Gastroesophageal sphincter (tissue), 4 donors: ENCODE data around the gene RPS6KA4. TPM values are rescaled to one million over a fixed set of nuclear protein-coding genes. Genes with fewer than 3 reads are reported as not detected.

Experiments
- ATAC-seq: fragments of 150-250 bp; one replicate; pipeline ENCODE4 v1.9.1; 2016; ENCODE audit warnings: mild to moderate bottlenecking, moderate library complexity
- H3K27ac ChIP-seq, 4 donors: fragments of 200-600 bp; sonication (generic) in 3 of 4; 1 replicate in 3 of 4; 2 replicates in 1 of 4; pipeline ENCODE4 v1.5.1; 2016 to 2019
- H3K27me3 ChIP-seq: fragments of 200-600 bp; sonication (generic); one replicate; pipeline ENCODE4 v1.5.1; 2019
- H3K36me3 ChIP-seq, 2 donors: fragments of 200-600 bp; sonication (generic); one replicate each; pipeline ENCODE4 v1.5.1; 2019; ENCODE audit warnings: control low read depth in 1 of 2
- H3K4me1 ChIP-seq, 3 donors: fragments of 200-600 bp; sonication (generic); 1 replicate in 2 of 3; 2 replicates in 1 of 3; pipeline ENCODE4 v1.5.1; 2016 to 2019; ENCODE audit warnings: control low read depth in 2 of 3
- H3K4me3 ChIP-seq, 2 donors: fragments of 200-600 bp; sonication (generic); one replicate each; pipeline ENCODE4 v1.5.1; 2019; ENCODE audit warnings: mild to moderate bottlenecking in 1 of 2, moderate library complexity in 1 of 2
- H3K9me3 ChIP-seq, 3 donors: fragments of 200-600 bp; sonication (generic); one replicate each; pipeline ENCODE4 v1.5.1; 2017 to 2019; ENCODE audit warnings: control low read depth in 2 of 3
- EP300 ChIP-seq: sonication (generic); formaldehyde crosslinking; IDR thresholded peaks from one replicate; pipeline ENCODE4 v1.6.1; 2017; ENCODE audit warnings: antibody characterized with exemption, mild to moderate bottlenecking
- POLR2A ChIP-seq, 2 donors: fragments of 450-650 bp; IDR thresholded peaks; one replicate each; pipeline ENCODE4 v1.6.1; 2017; ENCODE audit warnings: antibody characterized with exemption in 2 of 2, mild to moderate bottlenecking in 2 of 2, moderate library complexity in 1 of 2
- POLR2AphosphoS5 ChIP-seq: sonication (generic); formaldehyde crosslinking; IDR thresholded peaks from one replicate; pipeline ENCODE4 v1.6.1; 2017; ENCODE audit warnings: antibody characterized with exemption
- WGBS, 2 donors: methylation state at CpG; one replicate each; pipeline ENCODE4 v1.1.5; 2018; ENCODE audit warnings: low coverage in 1 of 2; 5-methylcytosine and 5-hydroxymethylcytosine counted together
- total RNA-seq, 4 donors: library from RNA; depleted of rRNA; stranded (reverse); fragments of >200 nt; gene quantifications; one replicate each; pipeline ENCODE4 v1.1.0, GENCODE V29; 2016
- TF ChIP-seq, protein P1 (sequence below), 4 experiments: fragments of 200-600 bp in 2 of 4; fragments of 450-650 bp in 2 of 4; sonication (generic) in 1 of 4; IDR thresholded peaks; one replicate each; pipeline ENCODE4 v1.5.1; 2017 to 2019; ENCODE audit warnings: antibody characterized with exemption in 4 of 4, mild to moderate bottlenecking in 2 of 4, moderate library complexity in 2 of 4

Gene RPS6KA4
- total RNA-seq, 4 donors from 2014 or later = 21.2 to 44.2 (median 28.3) TPM

DNA sequence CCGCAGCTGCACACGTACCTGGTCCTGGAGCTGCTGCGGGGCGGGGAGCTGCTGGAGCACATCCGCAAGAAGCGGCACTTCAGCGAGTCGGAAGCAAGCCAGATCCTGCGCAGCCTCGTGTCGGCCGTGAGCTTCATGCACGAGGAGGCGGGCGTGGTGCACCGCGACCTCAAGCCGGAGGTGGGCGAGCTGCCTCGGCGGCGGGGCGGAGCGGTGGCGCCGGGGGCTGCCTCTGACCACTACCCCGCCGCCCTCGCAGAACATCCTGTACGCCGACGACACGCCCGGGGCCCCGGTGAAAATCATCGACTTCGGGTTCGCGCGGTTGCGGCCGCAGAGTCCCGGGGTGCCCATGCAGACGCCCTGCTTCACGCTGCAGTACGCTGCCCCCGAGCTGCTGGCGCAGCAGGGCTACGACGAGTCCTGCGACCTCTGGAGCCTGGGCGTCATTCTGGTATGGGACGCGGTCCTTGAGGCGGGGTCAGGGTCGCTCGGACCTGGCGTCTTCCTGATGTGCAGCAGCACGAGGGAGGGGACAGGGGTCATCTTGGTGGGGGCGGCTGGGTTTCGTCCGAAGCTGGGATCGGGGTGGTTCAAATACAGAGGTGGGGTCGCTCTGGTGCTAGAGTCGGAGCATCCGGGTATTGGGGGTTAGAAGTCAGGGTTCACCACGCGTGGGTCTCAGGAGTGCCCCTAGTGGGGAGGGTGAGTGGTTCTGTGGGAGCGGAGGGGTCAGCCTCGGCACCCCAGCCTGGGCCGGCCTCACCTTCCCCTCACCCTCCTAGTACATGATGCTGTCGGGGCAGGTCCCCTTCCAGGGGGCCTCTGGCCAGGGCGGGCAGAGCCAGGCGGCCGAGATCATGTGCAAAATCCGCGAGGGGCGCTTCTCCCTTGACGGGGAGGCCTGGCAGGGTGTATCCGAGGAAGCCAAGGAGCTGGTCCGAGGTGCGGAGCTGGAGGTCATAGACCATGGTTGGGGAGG lies 10.8 kb downstream of the RPS6KA4 start:
- ATAC-seq = no peak
- Histone ChIP-seq H3K27me3 (no peaks in the 10 kb centered on the region), H3K9me3 (no peaks in the 10 kb centered on the region), H3K36me3 (peaks cover 0 to 70% of the 10 kb centered on the region in 2 donors), H3K4me3 (no peak overlapping the region), H3K27ac (no peak overlapping the region), H3K4me1 (no peaks in the 10 kb centered on the region)
- TF ChIP-seq, protein P1, sequence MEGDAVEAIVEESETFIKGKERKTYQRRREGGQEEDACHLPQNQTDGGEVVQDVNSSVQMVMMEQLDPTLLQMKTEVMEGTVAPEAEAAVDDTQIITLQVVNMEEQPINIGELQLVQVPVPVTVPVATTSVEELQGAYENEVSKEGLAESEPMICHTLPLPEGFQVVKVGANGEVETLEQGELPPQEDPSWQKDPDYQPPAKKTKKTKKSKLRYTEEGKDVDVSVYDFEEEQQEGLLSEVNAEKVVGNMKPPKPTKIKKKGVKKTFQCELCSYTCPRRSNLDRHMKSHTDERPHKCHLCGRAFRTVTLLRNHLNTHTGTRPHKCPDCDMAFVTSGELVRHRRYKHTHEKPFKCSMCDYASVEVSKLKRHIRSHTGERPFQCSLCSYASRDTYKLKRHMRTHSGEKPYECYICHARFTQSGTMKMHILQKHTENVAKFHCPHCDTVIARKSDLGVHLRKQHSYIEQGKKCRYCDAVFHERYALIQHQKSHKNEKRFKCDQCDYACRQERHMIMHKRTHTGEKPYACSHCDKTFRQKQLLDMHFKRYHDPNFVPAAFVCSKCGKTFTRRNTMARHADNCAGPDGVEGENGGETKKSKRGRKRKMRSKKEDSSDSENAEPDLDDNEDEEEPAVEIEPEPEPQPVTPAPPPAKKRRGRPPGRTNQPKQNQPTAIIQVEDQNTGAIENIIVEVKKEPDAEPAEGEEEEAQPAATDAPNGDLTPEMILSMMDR (IDR thresholded peaks at IDR 0.05) = no peak
- TF ChIP-seq POLR2A (IDR thresholded peaks at IDR 0.05) = no peak
- TF ChIP-seq EP300 = no peak
- no peak for TF ChIP-seq POLR2AphosphoS5
- 80 to 90% methylated on average over 3 to 8 of the region's 82 CpGs for WGBS, 2 donors

DNA sequence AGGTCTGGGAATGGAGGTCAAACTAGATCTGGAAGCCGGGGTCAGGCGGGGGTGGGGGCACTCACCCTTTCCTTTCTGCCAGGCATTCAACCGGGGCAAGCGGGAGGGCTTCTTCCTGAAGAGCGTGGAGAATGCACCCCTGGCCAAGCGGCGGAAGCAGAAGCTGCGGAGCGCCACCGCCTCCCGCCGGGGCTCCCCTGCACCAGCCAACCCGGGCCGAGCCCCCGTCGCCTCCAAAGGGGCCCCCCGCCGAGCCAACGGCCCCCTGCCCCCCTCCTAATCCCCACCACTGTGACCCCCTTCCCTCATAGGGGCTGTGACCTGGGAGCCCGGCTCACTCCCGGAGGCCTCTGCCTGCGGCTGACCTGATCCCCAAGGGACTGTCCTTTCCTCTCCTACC lies 12.2 kb downstream of the RPS6KA4 start:
- no peak for ATAC-seq
- no peak for TF ChIP-seq POLR2AphosphoS5
- no peak for TF ChIP-seq EP300
- TF ChIP-seq, protein P1 (IDR thresholded peaks at IDR 0.05) = no peak
- no peak for TF ChIP-seq POLR2A (IDR thresholded peaks at IDR 0.05)
- H3K9me3 ChIP-seq = no peaks in the 10 kb centered on the region
- H3K36me3 ChIP-seq = peaks cover 0 to 56% of the 10 kb centered on the region in 2 donors
- WGBS, 2 donors = 80% methylated on average over 2 to 3 of the region's 22 CpGs
- H3K27ac ChIP-seq = no peak overlapping the region
- no peaks in the 10 kb centered on the region for H3K27me3 ChIP-seq
- H3K4me1 ChIP-seq = no peaks in the 10 kb centered on the region
- H3K4me3 ChIP-seq = no peak overlapping the region

DNA sequence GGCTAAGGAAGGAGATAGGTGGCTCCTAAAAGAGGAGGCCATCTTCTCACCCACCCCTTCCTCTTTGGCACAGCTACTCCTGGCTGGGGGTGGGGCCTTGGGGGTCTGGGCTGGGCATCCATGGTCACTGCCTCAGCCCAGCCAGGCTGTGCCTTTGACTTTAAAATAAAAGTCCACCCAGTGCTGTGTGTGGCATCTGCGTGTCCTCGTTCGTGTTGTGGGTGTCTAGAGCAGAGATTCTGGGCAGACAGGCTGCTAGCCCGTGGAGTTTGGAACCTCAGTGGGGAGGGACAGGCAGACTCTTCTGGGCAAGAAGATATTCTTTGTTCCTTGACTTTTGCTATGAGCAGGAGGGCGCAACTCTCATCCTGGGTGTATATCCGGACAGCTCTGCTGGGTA lies 13.1 kb downstream of the RPS6KA4 start:
- Histone ChIP-seq H3K9me3 (no peaks in the 10 kb centered on the region), H3K4me1 (no peaks in the 10 kb centered on the region), H3K27me3 (no peaks in the 10 kb centered on the region), H3K27ac (no peak overlapping the region), H3K4me3 (no peak overlapping the region), H3K36me3 (peaks cover 0 to 47% of the 10 kb centered on the region in 2 donors)
- ATAC-seq = no peak
- TF ChIP-seq POLR2A (IDR thresholded peaks at IDR 0.05) (no peak), POLR2AphosphoS5 (no peak), EP300 (no peak)
- TF ChIP-seq, protein P1 (IDR thresholded peaks at IDR 0.05) = no peak
- 83% methylated on average over 2 of the region's 6 CpGs; no CpG with 5 or more reads in 1 of the 2 donors for WGBS, 2 donors

DNA sequence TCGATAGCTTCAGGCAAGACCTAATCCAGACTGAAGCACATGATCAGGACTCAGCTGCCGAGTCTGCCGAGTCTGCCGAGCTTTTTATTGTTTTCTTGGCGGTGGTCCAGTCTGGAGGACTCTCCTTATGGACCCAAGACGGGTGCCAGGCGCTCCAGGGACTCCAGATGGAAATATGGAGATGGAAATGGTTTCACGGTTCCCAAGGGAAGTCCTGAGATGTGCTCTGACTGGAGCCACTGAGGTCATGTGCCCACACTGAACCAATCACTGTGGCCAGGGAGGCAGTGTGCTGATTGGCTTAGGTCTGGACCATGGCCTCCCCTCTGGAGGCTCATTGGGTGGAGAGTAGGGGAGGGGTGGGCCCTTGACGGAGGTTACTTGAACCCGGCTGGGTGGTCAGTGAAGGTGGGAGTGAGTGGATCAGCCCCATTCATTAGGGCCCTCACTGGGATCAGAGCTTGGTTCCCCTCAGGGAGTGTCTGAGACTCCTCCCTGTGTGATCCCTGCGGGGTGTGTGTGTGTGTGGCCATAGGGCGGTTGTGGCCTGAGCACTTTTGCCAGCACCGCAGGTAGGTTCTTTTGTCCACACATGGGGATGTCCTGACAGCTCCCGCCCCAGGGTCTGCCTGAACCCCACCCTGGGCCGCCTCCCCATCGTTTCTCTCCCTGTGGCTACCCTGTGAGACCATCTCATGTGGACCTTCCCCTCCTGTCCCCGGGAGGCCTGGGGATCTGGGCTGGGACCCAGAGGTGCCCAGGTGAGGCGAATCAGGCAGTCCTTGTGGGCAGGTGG lies 14.0 kb downstream of the RPS6KA4 start:
- no peaks in the 10 kb centered on the region for H3K9me3 ChIP-seq
- no peaks in the 10 kb centered on the region for H3K4me1 ChIP-seq
- ATAC-seq = no peak
- peaks cover 0 to 38% of the 10 kb centered on the region in 2 donors for H3K36me3 ChIP-seq
- no peak overlapping the region for H3K4me3 ChIP-seq
- TF ChIP-seq POLR2AphosphoS5 (no peak), EP300 (no peak), POLR2A (IDR thresholded peaks at IDR 0.05) (no peak)
- TF ChIP-seq, protein P1 (IDR thresholded peaks at IDR 0.05) = no peak
- no peak overlapping the region for H3K27ac ChIP-seq
- H3K27me3 ChIP-seq = no peaks in the 10 kb centered on the region
- 71% methylated on average over 8 of the region's 18 CpGs; no CpG with 5 or more reads in 1 of the 2 donors for WGBS, 2 donors
